Measurements from ENCODE around the gene SMIM20. TPM values are rescaled to one million over a fixed set of nuclear protein-coding genes. Genes with fewer than 3 reads are reported as not detected.

SMIM20 gene
- polyA plus RNA-seq, 1 donor from 2014 or later: 19.1 TPM

DNA sequence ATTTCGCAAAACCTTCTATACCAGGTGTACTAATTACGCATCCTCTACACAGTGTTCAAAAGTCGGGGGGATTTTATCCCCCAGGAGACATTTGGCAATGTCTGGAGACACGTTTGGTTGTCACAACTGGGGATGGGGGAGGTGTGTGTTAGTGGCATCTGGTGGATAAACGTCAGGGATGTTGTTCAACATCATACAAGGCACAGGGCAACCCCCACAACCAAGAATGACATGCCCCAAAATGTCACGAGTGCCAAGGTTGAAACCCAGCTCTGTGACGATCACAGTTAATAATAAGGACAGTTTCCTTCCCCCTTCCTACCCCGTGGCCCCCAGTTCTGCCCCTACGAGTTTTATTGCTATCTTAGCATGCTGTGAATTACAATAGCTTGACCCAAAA lies 35.3 kb upstream of the SMIM20 start:
- no peak overlapping the region for H3K4me2 ChIP-seq (ENCODE audit: low read length)
- H3K4me3 ChIP-seq (ENCODE audit: low read length): no peak overlapping the region
- H3F3A ChIP-seq (ENCODE audit: insufficient read depth, low read length, poor library complexity, severe bottlenecking): no peaks in the 10 kb centered on the region
- no peak overlapping the region for H3K27ac ChIP-seq (ENCODE audit: low read length)
- H3K9ac ChIP-seq (ENCODE audit: low read length): no peak overlapping the region
- no peaks in the 10 kb centered on the region for H3K9me3 ChIP-seq (ENCODE audit: low read length)
- no peak overlapping the region for H2AFZ ChIP-seq (ENCODE audit: low read depth, low read length)
- no peaks in the 10 kb centered on the region for H3K27me3 ChIP-seq (ENCODE audit: insufficient read depth, low read depth, low read length)
- no peaks in the 10 kb centered on the region for H3K79me2 ChIP-seq (replicated peaks; ENCODE audit: insufficient read depth, low read length)
- no peaks in the 10 kb centered on the region for H3K9me2 ChIP-seq (ENCODE audit: insufficient read depth, low read length)
- no peaks in the 10 kb centered on the region for H4K20me1 ChIP-seq (ENCODE audit: insufficient read depth)
- H3K36me3 ChIP-seq (ENCODE audit: insufficient read depth, low read length): no peaks in the 10 kb centered on the region
- no peak for TF ChIP-seq MXI1 (conservative IDR thresholded peaks at IDR 0.05; ENCODE audit: poor library complexity, severe bottlenecking)
- TF ChIP-seq, protein P1, sequence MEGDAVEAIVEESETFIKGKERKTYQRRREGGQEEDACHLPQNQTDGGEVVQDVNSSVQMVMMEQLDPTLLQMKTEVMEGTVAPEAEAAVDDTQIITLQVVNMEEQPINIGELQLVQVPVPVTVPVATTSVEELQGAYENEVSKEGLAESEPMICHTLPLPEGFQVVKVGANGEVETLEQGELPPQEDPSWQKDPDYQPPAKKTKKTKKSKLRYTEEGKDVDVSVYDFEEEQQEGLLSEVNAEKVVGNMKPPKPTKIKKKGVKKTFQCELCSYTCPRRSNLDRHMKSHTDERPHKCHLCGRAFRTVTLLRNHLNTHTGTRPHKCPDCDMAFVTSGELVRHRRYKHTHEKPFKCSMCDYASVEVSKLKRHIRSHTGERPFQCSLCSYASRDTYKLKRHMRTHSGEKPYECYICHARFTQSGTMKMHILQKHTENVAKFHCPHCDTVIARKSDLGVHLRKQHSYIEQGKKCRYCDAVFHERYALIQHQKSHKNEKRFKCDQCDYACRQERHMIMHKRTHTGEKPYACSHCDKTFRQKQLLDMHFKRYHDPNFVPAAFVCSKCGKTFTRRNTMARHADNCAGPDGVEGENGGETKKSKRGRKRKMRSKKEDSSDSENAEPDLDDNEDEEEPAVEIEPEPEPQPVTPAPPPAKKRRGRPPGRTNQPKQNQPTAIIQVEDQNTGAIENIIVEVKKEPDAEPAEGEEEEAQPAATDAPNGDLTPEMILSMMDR (IDR thresholded peaks at IDR 0.05; ENCODE audit: poor library complexity, severe bottlenecking): no peak

DNA sequence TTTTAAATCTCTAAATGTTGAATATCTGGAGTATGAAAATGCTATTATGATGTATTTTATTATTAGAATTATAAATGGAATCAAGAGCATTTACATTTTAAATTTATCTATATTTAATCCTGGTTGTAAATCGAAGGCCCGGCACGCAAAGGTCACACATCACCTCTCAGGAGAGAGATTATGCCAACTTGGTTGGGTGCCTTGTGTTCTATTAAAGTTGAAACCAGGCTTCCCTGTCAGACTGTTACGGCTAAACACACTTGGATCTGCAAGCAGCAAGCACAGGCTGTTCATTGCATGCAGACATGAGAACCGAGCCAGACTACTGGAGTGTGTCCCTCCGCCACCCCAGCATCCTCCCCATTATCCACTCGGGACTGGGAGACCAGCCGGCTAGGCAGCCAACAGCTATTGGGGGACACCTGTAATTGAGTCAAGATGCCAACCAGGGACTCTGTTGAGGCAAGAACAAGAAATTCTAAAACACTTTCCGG lies 34.9 kb upstream of the SMIM20 start:
- Histone ChIP-seq H3K9me2 (ENCODE audit: insufficient read depth, low read length) (no peaks in the 10 kb centered on the region), H3K9ac (ENCODE audit: low read length) (no peak overlapping the region), H4K20me1 (ENCODE audit: insufficient read depth) (no peaks in the 10 kb centered on the region), H3K4me2 (ENCODE audit: low read length) (no peak overlapping the region), H3K9me3 (ENCODE audit: low read length) (no peaks in the 10 kb centered on the region), H3K36me3 (ENCODE audit: insufficient read depth, low read length) (no peaks in the 10 kb centered on the region), H3K79me2 (replicated peaks; ENCODE audit: insufficient read depth, low read length) (no peaks in the 10 kb centered on the region), H3K27ac (ENCODE audit: low read length) (no peak overlapping the region), H2AFZ (ENCODE audit: low read depth, low read length) (no peak overlapping the region), H3K4me3 (ENCODE audit: low read length) (no peak overlapping the region), H3K27me3 (ENCODE audit: insufficient read depth, low read depth, low read length) (no peaks in the 10 kb centered on the region), H3F3A (ENCODE audit: insufficient read depth, low read length, poor library complexity, severe bottlenecking) (no peaks in the 10 kb centered on the region)
- no peak for TF ChIP-seq RAD21 (conservative IDR thresholded peaks at IDR 0.05)
- TF ChIP-seq, protein P2, sequence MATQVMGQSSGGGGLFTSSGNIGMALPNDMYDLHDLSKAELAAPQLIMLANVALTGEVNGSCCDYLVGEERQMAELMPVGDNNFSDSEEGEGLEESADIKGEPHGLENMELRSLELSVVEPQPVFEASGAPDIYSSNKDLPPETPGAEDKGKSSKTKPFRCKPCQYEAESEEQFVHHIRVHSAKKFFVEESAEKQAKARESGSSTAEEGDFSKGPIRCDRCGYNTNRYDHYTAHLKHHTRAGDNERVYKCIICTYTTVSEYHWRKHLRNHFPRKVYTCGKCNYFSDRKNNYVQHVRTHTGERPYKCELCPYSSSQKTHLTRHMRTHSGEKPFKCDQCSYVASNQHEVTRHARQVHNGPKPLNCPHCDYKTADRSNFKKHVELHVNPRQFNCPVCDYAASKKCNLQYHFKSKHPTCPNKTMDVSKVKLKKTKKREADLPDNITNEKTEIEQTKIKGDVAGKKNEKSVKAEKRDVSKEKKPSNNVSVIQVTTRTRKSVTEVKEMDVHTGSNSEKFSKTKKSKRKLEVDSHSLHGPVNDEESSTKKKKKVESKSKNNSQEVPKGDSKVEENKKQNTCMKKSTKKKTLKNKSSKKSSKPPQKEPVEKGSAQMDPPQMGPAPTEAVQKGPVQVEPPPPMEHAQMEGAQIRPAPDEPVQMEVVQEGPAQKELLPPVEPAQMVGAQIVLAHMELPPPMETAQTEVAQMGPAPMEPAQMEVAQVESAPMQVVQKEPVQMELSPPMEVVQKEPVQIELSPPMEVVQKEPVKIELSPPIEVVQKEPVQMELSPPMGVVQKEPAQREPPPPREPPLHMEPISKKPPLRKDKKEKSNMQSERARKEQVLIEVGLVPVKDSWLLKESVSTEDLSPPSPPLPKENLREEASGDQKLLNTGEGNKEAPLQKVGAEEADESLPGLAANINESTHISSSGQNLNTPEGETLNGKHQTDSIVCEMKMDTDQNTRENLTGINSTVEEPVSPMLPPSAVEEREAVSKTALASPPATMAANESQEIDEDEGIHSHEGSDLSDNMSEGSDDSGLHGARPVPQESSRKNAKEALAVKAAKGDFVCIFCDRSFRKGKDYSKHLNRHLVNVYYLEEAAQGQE (IDR thresholded peaks at IDR 0.05; ENCODE audit: borderline replicate concordance): no peak
- TF ChIP-seq EZH2 (IDR thresholded peaks at IDR 0.05; ENCODE audit: borderline replicate concordance, insufficient read depth, low read length, poor library complexity, severe bottlenecking): no peak
- no peak for TF ChIP-seq SMC3 (conservative IDR thresholded peaks at IDR 0.05; ENCODE audit: poor library complexity)
- TF ChIP-seq POLR2AphosphoS5 (IDR thresholded peaks at IDR 0.05): no peak
- no peak for TF ChIP-seq MXI1 (conservative IDR thresholded peaks at IDR 0.05; ENCODE audit: poor library complexity, severe bottlenecking)
- no peak for TF ChIP-seq TAF1 (IDR thresholded peaks at IDR 0.05; ENCODE audit: low read depth)

DNA sequence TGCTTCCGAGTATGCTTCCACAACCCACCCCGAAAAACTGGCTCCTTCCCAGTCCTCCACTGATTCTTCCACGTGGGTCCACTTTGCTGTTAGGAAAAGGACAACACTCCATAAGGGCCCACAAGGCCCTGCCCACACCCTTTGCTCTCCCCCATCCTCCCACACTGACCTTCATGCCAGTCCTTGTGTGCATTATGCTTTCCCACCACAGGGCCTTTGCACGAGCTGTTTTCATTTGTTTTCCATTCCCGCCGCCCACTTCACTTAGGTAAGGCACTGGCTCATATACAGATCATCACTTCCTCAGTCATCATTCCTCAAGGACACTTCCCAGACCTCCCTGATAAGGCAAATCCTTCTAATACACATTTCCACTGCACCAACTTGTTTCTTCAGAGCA lies 34.4 kb upstream of the SMIM20 start:
- Histone ChIP-seq H3F3A (ENCODE audit: insufficient read depth, low read length, poor library complexity, severe bottlenecking) (no peaks in the 10 kb centered on the region), H3K9me3 (ENCODE audit: low read length) (no peaks in the 10 kb centered on the region), H2AFZ (ENCODE audit: low read depth, low read length) (no peak overlapping the region), H3K79me2 (replicated peaks; ENCODE audit: insufficient read depth, low read length) (no peaks in the 10 kb centered on the region), H3K4me2 (ENCODE audit: low read length) (no peak overlapping the region), H3K36me3 (ENCODE audit: insufficient read depth, low read length) (no peaks in the 10 kb centered on the region), H3K9me2 (ENCODE audit: insufficient read depth, low read length) (no peaks in the 10 kb centered on the region), H3K27ac (ENCODE audit: low read length) (no peak overlapping the region), H3K9ac (ENCODE audit: low read length) (no peak overlapping the region), H3K27me3 (ENCODE audit: insufficient read depth, low read depth, low read length) (no peaks in the 10 kb centered on the region), H4K20me1 (ENCODE audit: insufficient read depth) (no peaks in the 10 kb centered on the region), H3K4me3 (ENCODE audit: low read length) (no peak overlapping the region)
- TF ChIP-seq EZH2 (IDR thresholded peaks at IDR 0.05; ENCODE audit: borderline replicate concordance, insufficient read depth, low read length, poor library complexity, severe bottlenecking): no peak
- TF ChIP-seq MXI1 (conservative IDR thresholded peaks at IDR 0.05; ENCODE audit: poor library complexity, severe bottlenecking): no peak
- no peak for TF ChIP-seq SMC3 (conservative IDR thresholded peaks at IDR 0.05; ENCODE audit: poor library complexity)
- TF ChIP-seq POLR2AphosphoS5 (IDR thresholded peaks at IDR 0.05): no peak
- no peak for TF ChIP-seq EP300 (conservative IDR thresholded peaks at IDR 0.05; ENCODE audit: poor library complexity, severe bottlenecking)
- TF ChIP-seq, protein P1 (IDR thresholded peaks at IDR 0.05; ENCODE audit: poor library complexity, severe bottlenecking): no peak
- TF ChIP-seq TAF1 (IDR thresholded peaks at IDR 0.05; ENCODE audit: low read depth): no peak
- no peak for TF ChIP-seq RAD21 (conservative IDR thresholded peaks at IDR 0.05)
- TF ChIP-seq, protein P2 (IDR thresholded peaks at IDR 0.05; ENCODE audit: borderline replicate concordance): no peak
